H1 (cell line): Measurements from ENCODE around the gene APBA2. TPM values are rescaled to one million over a fixed set of nuclear protein-coding genes. Genes with fewer than 3 reads are reported as not detected.
A peak's percentile ranks its signal among the peaks of the same experiment; 100 is the strongest.

Experiments used
- CBX5 ChIP-seq: fragments of 300-800, 300-1000 bp; sonication (generic); IDR thresholded peaks from 2 replicates; pipeline ENCODE4 v1.7.1; 2016; ENCODE audit warnings: antibody characterized with exemption, low read length, low read depth
- CHD1 ChIP-seq: IDR thresholded peaks from 2 replicates; pipeline ENCODE4 v1.6.1; 2012; ENCODE audit warnings: low read depth, low read length, improper control_type of control experiment
- CHD7 ChIP-seq: fragments of 300-600 bp; sonication (generic); IDR thresholded peaks from 2 replicates; pipeline ENCODE4 v1.7.1; 2012; ENCODE audit warnings: low read length, moderate library complexity, mild to moderate bottlenecking, inconsistent platforms; ENCODE audit not compliant: insufficient replicate concordance
- GABPA ChIP-seq: IDR thresholded peaks from 2 replicates; pipeline ENCODE4 v1.6.1; 2011; ENCODE audit warnings: mild to moderate bottlenecking, low read length, moderate library complexity, borderline replicate concordance; ENCODE audit not compliant: insufficient read depth
- GTF2F1 ChIP-seq: IDR thresholded peaks from 2 replicates; pipeline ENCODE4 v1.6.1; 2012; ENCODE audit warnings: low read depth, low read length, improper control_type of control experiment, borderline replicate concordance
- POLR2AphosphoS5 ChIP-seq: IDR thresholded peaks from 2 replicates; pipeline ENCODE4 v1.6.1; 2011; ENCODE audit warnings: low read depth, low read length
- RBBP5 ChIP-seq: IDR thresholded peaks from 2 replicates; pipeline ENCODE4 v1.7.1; 2012; ENCODE audit warnings: low read depth, mild to moderate bottlenecking, inconsistent platforms, low read length, moderate library complexity, borderline replicate concordance
- SIRT6 ChIP-seq: IDR thresholded peaks from one replicate; pipeline ENCODE4 v1.7.1; 2012; ENCODE audit warnings: low read length, inconsistent platforms
- SP1 ChIP-seq: IDR thresholded peaks from 2 replicates; pipeline ENCODE4 v1.6.1; 2011; ENCODE audit warnings: low read depth, low read length
- TAF7 ChIP-seq: optimal IDR thresholded peaks from 2 replicates; pipeline ENCODE3; 2011; ENCODE audit warnings: low read depth, mild to moderate bottlenecking, inconsistent platforms, low read length, moderate library complexity, borderline replicate concordance
- polyA plus RNA-seq, 7 experiments: library from polyadenylated mRNA; depleted of rRNA in 3 of 7; stranded (reverse) in 5 of 7; unstranded in 2 of 7; fragments of >200 nt in 5 of 7; fragments of 200-250 nt in 2 of 7; gene quantifications; 1 replicate in 5 of 7; 2 replicates in 1 of 7; 4 replicates in 1 of 7; pipeline versions ENCODE4 v1.2.1 to v1.2.3, GENCODE V29; 2011 to 2013; ENCODE audit warnings: missing spikeins in 2 of 7, mixed read lengths in 2 of 7
- total RNA-seq: library from RNA; stranded (reverse); fragmentation: NEBNext Ultra II Directional; extraction: Animal tissue kit (Norgen Biotek cat#: 25700); gene quantifications from 2 replicates; pipeline ENCODE4 v1.2.1, GENCODE V29; 2021

APBA2 gene
- total and polyA plus RNA-seq, 2 of the 8 experiments (the other 6 are each of a cell fraction or from before 2014, with no cell fraction given) = 15.5 to 19.0 TPM

GRCh38 chr15:29103824-29104565, 218.2 kb downstream of the APBA2 start (continued):
- TF ChIP-seq CHD7 (no peak), SP1 (no peak), SIRT6 (no peak), GABPA (peak; percentile 61; the same call in 1 of the 2 replicates), CBX5 (no peak), TAF7 (peak; percentile 55), RBBP5 (no peak; the same call in 1 of the 2 replicates), POLR2AphosphoS5 (no peak), CHD1 (no peak), GTF2F1 (0 out of 2 replicates have a peak, but pooled peaks have one; percentile 30)
